Epithelial cell of esophagus (primary cell): ENCODE data around the gene RFC5.
A peak's percentile ranks its signal among the peaks of the same experiment; 100 is the strongest.

ENCODE experiments used
- DNase-seq: peaks from one replicate; pipeline ENCODE4 v3.0.0; 2010; ENCODE audit warnings: low read depth
- H3K4me3 ChIP-seq: 2 replicates; pipeline ENCODE4 v1.5.1; 2011; ENCODE audit warnings: mild to moderate bottlenecking, low read length, control low read depth
- TF ChIP-seq, protein P1 (sequence below): IDR thresholded peaks from 2 replicates; pipeline ENCODE4 v1.5.1; 2011; ENCODE audit warnings: low read depth, mild to moderate bottlenecking, low read length, control low read depth, inconsistent platforms; ENCODE audit not compliant: insufficient read depth; ENCODE audit errors: missing control alignments

Gene RFC5

GRCh38 chr12:118050972-118051910, 34.7 kb downstream of the RFC5 start:
- no peak overlapping the region for H3K4me3 ChIP-seq
- DNase-seq = no peak
- TF ChIP-seq, protein P1, sequence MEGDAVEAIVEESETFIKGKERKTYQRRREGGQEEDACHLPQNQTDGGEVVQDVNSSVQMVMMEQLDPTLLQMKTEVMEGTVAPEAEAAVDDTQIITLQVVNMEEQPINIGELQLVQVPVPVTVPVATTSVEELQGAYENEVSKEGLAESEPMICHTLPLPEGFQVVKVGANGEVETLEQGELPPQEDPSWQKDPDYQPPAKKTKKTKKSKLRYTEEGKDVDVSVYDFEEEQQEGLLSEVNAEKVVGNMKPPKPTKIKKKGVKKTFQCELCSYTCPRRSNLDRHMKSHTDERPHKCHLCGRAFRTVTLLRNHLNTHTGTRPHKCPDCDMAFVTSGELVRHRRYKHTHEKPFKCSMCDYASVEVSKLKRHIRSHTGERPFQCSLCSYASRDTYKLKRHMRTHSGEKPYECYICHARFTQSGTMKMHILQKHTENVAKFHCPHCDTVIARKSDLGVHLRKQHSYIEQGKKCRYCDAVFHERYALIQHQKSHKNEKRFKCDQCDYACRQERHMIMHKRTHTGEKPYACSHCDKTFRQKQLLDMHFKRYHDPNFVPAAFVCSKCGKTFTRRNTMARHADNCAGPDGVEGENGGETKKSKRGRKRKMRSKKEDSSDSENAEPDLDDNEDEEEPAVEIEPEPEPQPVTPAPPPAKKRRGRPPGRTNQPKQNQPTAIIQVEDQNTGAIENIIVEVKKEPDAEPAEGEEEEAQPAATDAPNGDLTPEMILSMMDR = no peak

DNA sequence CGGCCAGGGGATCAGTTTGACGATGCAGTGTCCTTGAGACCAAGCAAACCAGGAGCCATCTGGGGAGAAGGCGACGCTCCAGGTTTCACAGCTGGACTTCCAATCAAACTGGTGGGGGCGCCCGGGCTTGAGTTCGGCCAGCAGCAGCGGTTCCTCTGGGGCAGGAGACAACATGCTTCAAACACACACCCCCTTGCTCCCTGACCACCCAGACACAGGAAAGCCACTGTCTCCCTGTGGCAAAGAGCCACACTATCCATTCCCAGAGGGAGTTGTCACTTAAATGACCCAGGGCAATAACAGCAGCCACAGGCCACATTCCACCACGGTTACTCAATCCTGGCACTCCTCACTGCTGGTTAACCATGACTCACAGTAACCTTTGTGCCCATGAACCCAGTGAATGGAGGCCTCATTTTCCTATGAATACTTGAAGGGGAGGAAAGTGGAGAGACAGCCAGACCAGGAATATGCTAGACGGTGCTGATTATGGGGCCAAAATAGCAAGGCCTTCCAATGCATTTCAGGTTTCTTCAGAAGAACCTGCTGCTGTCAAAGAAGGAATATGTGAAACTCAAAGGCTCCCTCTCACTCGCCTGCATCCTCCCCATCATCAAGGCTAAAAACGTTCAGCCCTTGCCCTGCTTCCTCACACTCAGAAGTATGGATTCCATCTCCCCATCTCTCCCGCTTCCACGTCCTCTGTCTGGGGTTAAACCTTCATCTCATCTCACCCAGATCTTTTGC, 36.0 kb downstream of the RFC5 start:
- no peak overlapping the region for H3K4me3 ChIP-seq
- TF ChIP-seq, protein P1 = no peak
- peak; percentile 96 for DNase-seq

- TF ChIP-seq, protein P1 = no peak
- no peak for DNase-seq
- no peak overlapping the region for H3K4me3 ChIP-seq
These were observed 36.8 kb downstream of the RFC5 start for GRCh38 chr12:118053071-118053985.

DNA sequence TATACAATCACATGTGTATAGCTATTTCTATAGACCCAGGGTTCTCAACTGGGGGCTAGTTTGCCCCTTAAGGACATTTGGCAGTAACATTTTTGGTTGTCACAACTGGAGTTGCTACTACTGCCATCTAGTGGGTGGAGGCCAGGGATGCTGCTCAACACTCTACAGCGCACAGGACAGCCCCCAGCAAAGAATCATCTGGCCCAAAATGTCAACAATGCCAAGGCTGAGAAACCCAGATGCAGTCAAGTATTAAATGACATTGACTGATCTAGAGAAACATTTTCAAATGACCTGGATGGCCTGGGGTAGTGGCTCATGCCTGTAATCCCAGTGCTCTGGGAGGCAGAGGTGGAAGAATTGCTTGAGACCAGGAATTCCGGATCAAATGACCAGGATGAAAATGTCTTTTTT, 38.6 kb downstream of the RFC5 start:
- H3K4me3 ChIP-seq = no peak overlapping the region
- DNase-seq = peak; percentile 56
- TF ChIP-seq, protein P1 = peak; percentile 78

DNA sequence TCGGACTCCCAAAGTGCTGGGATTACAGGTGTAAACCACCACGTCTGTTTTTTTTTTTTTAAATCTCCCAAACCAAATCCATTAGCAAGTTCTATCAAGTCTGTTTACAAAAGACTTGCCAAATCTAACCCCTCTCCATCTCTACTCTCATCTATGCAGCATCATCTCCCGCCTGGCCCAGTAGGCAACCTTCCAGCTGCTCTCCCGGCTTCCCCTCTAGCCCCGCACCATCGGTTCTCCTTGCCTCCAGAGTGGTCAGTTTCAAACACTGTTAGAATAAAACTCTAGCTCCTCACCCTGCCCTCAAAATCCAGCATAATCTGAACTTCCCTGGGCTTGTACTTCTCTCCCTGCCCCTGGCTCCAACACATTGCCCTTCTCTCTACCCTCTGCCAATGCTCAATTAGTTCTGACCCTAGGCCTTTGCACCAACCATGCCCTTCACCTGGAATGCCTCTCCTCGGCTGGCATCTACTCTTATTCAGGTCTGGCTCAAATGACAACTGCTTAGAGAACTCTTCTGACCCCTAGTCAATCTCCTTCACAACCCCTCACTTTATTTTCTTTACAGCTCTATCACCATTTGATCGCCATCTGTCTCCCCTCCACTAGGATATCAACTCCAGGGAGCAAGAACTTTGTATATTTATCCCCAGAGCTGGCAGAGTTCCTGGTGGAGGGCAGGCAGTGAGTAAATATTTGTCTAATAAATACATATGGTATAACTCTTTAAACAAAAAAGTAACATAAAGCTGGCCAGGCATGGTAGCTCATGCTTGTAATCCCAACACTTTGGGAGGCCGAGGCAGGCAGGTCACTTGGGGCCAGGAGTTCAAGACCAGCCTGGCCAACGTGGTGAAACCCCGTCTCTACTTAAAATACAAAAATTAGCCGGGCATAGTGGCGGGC, 39.6 kb downstream of the RFC5 start:
- TF ChIP-seq, protein P1 = no peak
- no peak for DNase-seq
- H3K4me3 ChIP-seq = no peak overlapping the region

- TF ChIP-seq, protein P1 = no peak
- DNase-seq = no peak
- no peak overlapping the region for H3K4me3 ChIP-seq
These were observed 41.7 kb downstream of the RFC5 start for GRCh38 chr12:118058227-118058626.
